ENCODE data around the gene DIAPH1.

Gene DIAPH1

DNA sequence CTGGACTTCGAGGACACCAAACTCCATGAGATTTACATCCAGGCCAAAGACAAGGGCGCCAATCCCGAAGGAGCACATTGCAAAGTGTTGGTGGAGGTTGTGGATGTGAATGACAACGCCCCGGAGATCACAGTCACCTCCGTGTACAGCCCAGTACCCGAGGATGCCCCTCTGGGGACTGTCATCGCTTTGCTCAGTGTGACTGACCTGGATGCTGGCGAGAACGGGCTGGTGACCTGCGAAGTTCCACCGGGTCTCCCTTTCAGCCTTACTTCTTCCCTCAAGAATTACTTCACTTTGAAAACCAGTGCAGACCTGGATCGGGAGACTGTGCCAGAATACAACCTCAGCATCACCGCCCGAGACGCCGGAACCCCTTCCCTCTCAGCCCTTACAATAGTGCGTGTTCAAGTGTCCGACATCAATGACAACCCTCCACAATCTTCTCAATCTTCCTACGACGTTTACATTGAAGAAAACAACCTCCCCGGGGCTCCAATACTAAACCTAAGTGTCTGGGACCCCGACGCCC, 141.7 kb downstream of the DIAPH1 start:
- H3K9ac ChIP-seq (ENCODE audit: low read length), result no peak overlapping the region

GRCh38 chr5:141476132-141476911, 142.5 kb downstream of the DIAPH1 start:
- H4K20me1 ChIP-seq (ENCODE audit: insufficient read depth, low read length), result no peaks in the 10 kb centered on the region
- H3K4me2 ChIP-seq (ENCODE audit: low read length), result peak overlapping the region; percentile 89
- H3K4me3 ChIP-seq (ENCODE audit: low read length), result peak overlapping the region; percentile 85
- no peaks in the 10 kb centered on the region for H3K36me3 ChIP-seq (replicated peaks; ENCODE audit: low read depth, low read length)
- peak overlapping the region; percentile 86 for H2AFZ ChIP-seq (ENCODE audit: low read depth, low read length)
- H3K9me3 ChIP-seq (ENCODE audit: insufficient read depth, low read length), result no peaks in the 10 kb centered on the region
- peak overlapping the region; percentile 49 for H3K9ac ChIP-seq (ENCODE audit: low read length)
- no peaks in the 10 kb centered on the region for H3K4me1 ChIP-seq (ENCODE audit: low read length)
- TF ChIP-seq CTCF (IDR thresholded peaks at IDR 0.05; ENCODE audit: low read depth, low read length) (no peak), EZH2phosphoT487 (IDR thresholded peaks at IDR 0.05; ENCODE audit: low read depth) (no peak)
- no peaks in the 10 kb centered on the region for H3K79me2 ChIP-seq (ENCODE audit: low read length)
- H3K27ac ChIP-seq (ENCODE audit: low read length), result no peak overlapping the region
- H3K27me3 ChIP-seq (ENCODE audit: low read depth, low read length), result no peaks in the 10 kb centered on the region

More for the DNA sequence above, 141.7 kb downstream of the DIAPH1 start:
- TF ChIP-seq EZH2phosphoT487 (IDR thresholded peaks at IDR 0.05; ENCODE audit: low read depth) (no peak), CTCF (IDR thresholded peaks at IDR 0.05; ENCODE audit: low read depth, low read length) (no peak)
- no peaks in the 10 kb centered on the region for H3K36me3 ChIP-seq (replicated peaks; ENCODE audit: low read depth, low read length)
- H3K4me2 ChIP-seq (ENCODE audit: low read length), result no peak overlapping the region
- H4K20me1 ChIP-seq (ENCODE audit: insufficient read depth, low read length), result no peaks in the 10 kb centered on the region
- H3K9me3 ChIP-seq (ENCODE audit: insufficient read depth, low read length), result no peaks in the 10 kb centered on the region
- no peaks in the 10 kb centered on the region for H3K27me3 ChIP-seq (ENCODE audit: low read depth, low read length)
- no peak overlapping the region for H3K4me3 ChIP-seq (ENCODE audit: low read length)
- H3K27ac ChIP-seq (ENCODE audit: low read length), result no peak overlapping the region
- H3K79me2 ChIP-seq (ENCODE audit: low read length), result no peaks in the 10 kb centered on the region
- H2AFZ ChIP-seq (ENCODE audit: low read depth, low read length), result no peak overlapping the region
- H3K4me1 ChIP-seq (ENCODE audit: low read length), result no peaks in the 10 kb centered on the region

GRCh38 chr5:141475625-141476131, 143.1 kb downstream of the DIAPH1 start, which contains the start of gene PCDHGC3:
TSS of gene PCDHGC3 (plus strand) at chr5:141475966. CDS start at chr5:141476117, 151 bp downstream.
- Histone ChIP-seq H3K36me3 (replicated peaks; ENCODE audit: low read depth, low read length) (no peaks in the 10 kb centered on the region), H3K9me3 (ENCODE audit: insufficient read depth, low read length) (no peaks in the 10 kb centered on the region), H3K27me3 (ENCODE audit: low read depth, low read length) (no peaks in the 10 kb centered on the region), H3K79me2 (ENCODE audit: low read length) (no peaks in the 10 kb centered on the region), H3K27ac (ENCODE audit: low read length) (no peak within 1 kb of the TSS), H3K9ac (ENCODE audit: low read length) (peak within 1 kb of the TSS; percentile 49), H3K4me1 (ENCODE audit: low read length) (no peaks in the 10 kb centered on the region), H2AFZ (ENCODE audit: low read depth, low read length) (peak within 1 kb of the TSS; percentile 86), H4K20me1 (ENCODE audit: insufficient read depth, low read length) (no peaks in the 10 kb centered on the region), H3K4me2 (ENCODE audit: low read length) (peak within 1 kb of the TSS; percentile 89), H3K4me3 (ENCODE audit: low read length) (peak within 1 kb of the TSS; percentile 85)
- no peak for TF ChIP-seq EZH2phosphoT487 (IDR thresholded peaks at IDR 0.05; ENCODE audit: low read depth)
- TF ChIP-seq CTCF (IDR thresholded peaks at IDR 0.05; ENCODE audit: low read depth, low read length), result peak; percentile 30

GRCh38 chr5:141465351-141465750, 153.4 kb downstream of the DIAPH1 start:
- H3K9ac ChIP-seq (ENCODE audit: low read length), result no peak overlapping the region
- no peaks in the 10 kb centered on the region for H3K4me1 ChIP-seq (ENCODE audit: low read length)
- H3K36me3 ChIP-seq (replicated peaks; ENCODE audit: low read depth, low read length), result no peaks in the 10 kb centered on the region
- no peak overlapping the region for H2AFZ ChIP-seq (ENCODE audit: low read depth, low read length)
- TF ChIP-seq EZH2phosphoT487 (IDR thresholded peaks at IDR 0.05; ENCODE audit: low read depth) (no peak), CTCF (IDR thresholded peaks at IDR 0.05; ENCODE audit: low read depth, low read length) (no peak)
- H3K79me2 ChIP-seq (ENCODE audit: low read length), result no peaks in the 10 kb centered on the region
- H3K4me2 ChIP-seq (ENCODE audit: low read length), result no peak overlapping the region
- H4K20me1 ChIP-seq (ENCODE audit: insufficient read depth, low read length), result no peaks in the 10 kb centered on the region
- no peak overlapping the region for H3K27ac ChIP-seq (ENCODE audit: low read length)
- H3K9me3 ChIP-seq (ENCODE audit: insufficient read depth, low read length), result no peaks in the 10 kb centered on the region
- H3K27me3 ChIP-seq (ENCODE audit: low read depth, low read length), result no peaks in the 10 kb centered on the region
- no peak overlapping the region for H3K4me3 ChIP-seq (ENCODE audit: low read length)

Measured in OCI-LY3 (cell line).